Neural crest cell (in vitro differentiated cells): ENCODE data around the gene TM7SF3. TPM values are rescaled to one million over a fixed set of nuclear protein-coding genes. Genes with fewer than 3 reads are reported as not detected.

Experiments used
- DNase-seq: peaks from one replicate; pipeline ENCODE4 v3.0.0; 2021; ENCODE audit warnings: low read depth, mixed read lengths, low spot score
- H3K27ac Mint-ChIP-seq: one replicate; pipeline ENCODE4 v1.8.0; 2021; ENCODE audit warnings: mild to moderate bottlenecking, mixed read lengths; ENCODE audit not compliant: unreplicated experiment
- H3K27me3 Mint-ChIP-seq: 2 replicates; pipeline ENCODE4 v1.8.0; 2021; ENCODE audit warnings: low read depth, mild to moderate bottlenecking, mixed read lengths
- H3K36me3 Mint-ChIP-seq: 2 replicates; pipeline ENCODE4 v1.8.0; 2021; ENCODE audit warnings: low read depth, mild to moderate bottlenecking, mixed read lengths
- H3K4me1 Mint-ChIP-seq: 2 replicates; pipeline ENCODE4 v1.8.0; 2021; ENCODE audit warnings: mixed read lengths
- H3K4me3 Mint-ChIP-seq: one replicate; pipeline ENCODE4 v1.8.0; 2021; ENCODE audit warnings: mild to moderate bottlenecking, mixed read lengths
- H3K9me3 Mint-ChIP-seq: 2 replicates; pipeline ENCODE4 v1.8.0; 2021; ENCODE audit warnings: mixed read lengths
- total RNA-seq: library from RNA; stranded (reverse); gene quantifications from 2 replicates; pipeline ENCODE4 v1.2.1, GENCODE V29; 2021
- TF ChIP-seq, protein P1 (sequence below): fragments of 200-600 bp; sonication (generic); conservative IDR thresholded peaks from 2 replicates; pipeline ENCODE4 v1.5.0; 2021; ENCODE audit warnings: antibody characterized with exemption, mild to moderate bottlenecking

The TM7SF3 gene
- total RNA-seq, 1 donor from 2014 or later = 55.7 TPM

DNA sequence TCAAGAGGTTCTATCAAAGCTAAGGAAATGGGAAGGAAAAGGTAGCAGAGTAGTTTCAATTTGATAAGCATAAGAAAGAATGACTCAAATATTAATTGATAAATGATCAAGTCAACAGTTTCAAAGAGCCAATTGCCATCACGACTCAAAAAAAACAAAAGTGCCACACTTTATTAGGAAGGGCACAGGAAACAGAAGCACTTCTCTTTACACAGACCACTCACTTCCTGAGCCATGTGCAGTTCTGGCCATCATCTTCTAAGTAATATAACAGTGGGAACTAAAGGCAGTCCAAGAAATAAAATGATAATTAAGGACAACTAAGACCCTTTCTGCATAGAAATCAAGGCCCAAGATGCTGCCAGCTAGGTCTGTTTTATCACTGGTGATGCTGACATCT lies 13.2 kb downstream of the TM7SF3 start:
- Mint-ChIP-seq H3K27me3 (no peaks in the 10 kb centered on the region), H3K36me3 (peaks cover 4% of the 10 kb centered on the region), H3K4me1 (peaks cover 3% of the 10 kb centered on the region), H3K9me3 (no peaks in the 10 kb centered on the region), H3K27ac (no peak overlapping the region), H3K4me3 (no peak overlapping the region)
- no peak for DNase-seq
- TF ChIP-seq, protein P1, sequence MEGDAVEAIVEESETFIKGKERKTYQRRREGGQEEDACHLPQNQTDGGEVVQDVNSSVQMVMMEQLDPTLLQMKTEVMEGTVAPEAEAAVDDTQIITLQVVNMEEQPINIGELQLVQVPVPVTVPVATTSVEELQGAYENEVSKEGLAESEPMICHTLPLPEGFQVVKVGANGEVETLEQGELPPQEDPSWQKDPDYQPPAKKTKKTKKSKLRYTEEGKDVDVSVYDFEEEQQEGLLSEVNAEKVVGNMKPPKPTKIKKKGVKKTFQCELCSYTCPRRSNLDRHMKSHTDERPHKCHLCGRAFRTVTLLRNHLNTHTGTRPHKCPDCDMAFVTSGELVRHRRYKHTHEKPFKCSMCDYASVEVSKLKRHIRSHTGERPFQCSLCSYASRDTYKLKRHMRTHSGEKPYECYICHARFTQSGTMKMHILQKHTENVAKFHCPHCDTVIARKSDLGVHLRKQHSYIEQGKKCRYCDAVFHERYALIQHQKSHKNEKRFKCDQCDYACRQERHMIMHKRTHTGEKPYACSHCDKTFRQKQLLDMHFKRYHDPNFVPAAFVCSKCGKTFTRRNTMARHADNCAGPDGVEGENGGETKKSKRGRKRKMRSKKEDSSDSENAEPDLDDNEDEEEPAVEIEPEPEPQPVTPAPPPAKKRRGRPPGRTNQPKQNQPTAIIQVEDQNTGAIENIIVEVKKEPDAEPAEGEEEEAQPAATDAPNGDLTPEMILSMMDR = no peak

DNA sequence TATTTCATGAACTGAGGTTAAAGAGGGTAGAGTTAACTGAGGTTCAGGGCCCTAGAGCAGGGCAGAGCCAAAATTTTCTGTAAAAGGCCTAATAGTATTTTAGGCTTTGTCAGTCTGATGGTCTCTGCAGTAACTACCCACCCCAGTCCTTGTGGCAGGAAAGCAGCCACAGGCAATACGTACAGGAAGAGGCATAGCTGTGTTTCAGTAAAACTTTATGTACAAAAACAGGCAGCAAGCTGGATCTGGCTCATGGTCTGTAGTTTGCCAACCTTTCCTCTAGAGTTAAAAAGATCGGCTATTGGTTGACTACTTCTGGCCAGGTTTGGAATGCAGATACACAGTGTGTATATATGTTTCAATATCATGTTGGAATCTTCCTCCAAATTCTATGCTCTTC lies 17.2 kb downstream of the TM7SF3 start:
- no peaks in the 10 kb centered on the region for H3K4me1 Mint-ChIP-seq
- no peak for DNase-seq
- H3K9me3 Mint-ChIP-seq = no peaks in the 10 kb centered on the region
- H3K36me3 Mint-ChIP-seq = peaks cover 11% of the 10 kb centered on the region
- TF ChIP-seq, protein P1 = no peak
- no peak overlapping the region for H3K27ac Mint-ChIP-seq
- no peak overlapping the region for H3K4me3 Mint-ChIP-seq
- H3K27me3 Mint-ChIP-seq = no peaks in the 10 kb centered on the region

DNA sequence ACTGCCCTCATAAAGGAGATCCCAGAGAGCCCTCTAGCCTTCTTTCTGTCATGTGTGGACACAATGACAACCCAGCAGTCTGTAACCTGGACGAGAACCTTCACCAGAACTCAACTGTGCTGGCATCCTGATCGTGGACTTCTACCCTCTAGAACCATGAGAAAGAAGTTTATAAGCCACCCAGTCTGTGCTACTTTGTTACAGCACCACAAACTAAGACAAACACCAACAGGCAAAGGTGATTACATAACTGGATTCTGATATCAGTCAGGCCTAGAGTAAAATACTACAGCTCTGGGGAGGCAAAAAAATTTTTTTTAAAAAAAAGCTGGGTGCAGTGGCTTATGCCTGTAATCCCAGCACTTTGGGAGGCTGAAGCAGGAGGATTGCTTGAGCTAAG lies 18.5 kb downstream of the TM7SF3 start:
- Mint-ChIP-seq H3K36me3 (peaks cover 11% of the 10 kb centered on the region), H3K27ac (no peak overlapping the region), H3K4me3 (no peak overlapping the region), H3K9me3 (no peaks in the 10 kb centered on the region), H3K4me1 (no peaks in the 10 kb centered on the region), H3K27me3 (no peaks in the 10 kb centered on the region)
- no peak for DNase-seq
- TF ChIP-seq, protein P1 = no peak

- Mint-ChIP-seq H3K27me3 (no peaks in the 10 kb centered on the region), H3K4me3 (no peak overlapping the region), H3K4me1 (no peaks in the 10 kb centered on the region), H3K27ac (no peak overlapping the region), H3K36me3 (peaks cover 13% of the 10 kb centered on the region), H3K9me3 (no peaks in the 10 kb centered on the region)
- DNase-seq = no peak
- TF ChIP-seq, protein P1 = no peak
These were observed 20.1 kb downstream of the TM7SF3 start for GRCh38 chr12:26994109-26994508.

- no peak for DNase-seq
- TF ChIP-seq, protein P1 = no peak
- H3K27me3 Mint-ChIP-seq = no peaks in the 10 kb centered on the region
- H3K4me1 Mint-ChIP-seq = no peaks in the 10 kb centered on the region
- H3K4me3 Mint-ChIP-seq = no peak overlapping the region
- H3K9me3 Mint-ChIP-seq = no peaks in the 10 kb centered on the region
- H3K36me3 Mint-ChIP-seq = peaks cover 17% of the 10 kb centered on the region
- no peak overlapping the region for H3K27ac Mint-ChIP-seq
These were observed 22.4 kb downstream of the TM7SF3 start for GRCh38 chr12:26991826-26992225.

GRCh38 chr12:26989873-26990272 lies 24.3 kb downstream of the TM7SF3 start:
- H3K4me3 Mint-ChIP-seq = no peak overlapping the region
- no peak overlapping the region for H3K27ac Mint-ChIP-seq
- H3K27me3 Mint-ChIP-seq = no peaks in the 10 kb centered on the region
- TF ChIP-seq, protein P1 = no peak
- DNase-seq = no peak
- no peaks in the 10 kb centered on the region for H3K4me1 Mint-ChIP-seq
- H3K9me3 Mint-ChIP-seq = no peaks in the 10 kb centered on the region
- H3K36me3 Mint-ChIP-seq = peaks cover 21% of the 10 kb centered on the region
